Umbilical cord (tissue), 2 donors: ENCODE data around the gene B3GAT3. TPM values are rescaled to one million over a fixed set of nuclear protein-coding genes. Genes with fewer than 3 reads are reported as not detected.
A peak's percentile ranks its signal among the peaks of the same experiment; 100 is the strongest.
"Not testable (repeated sequence)": the region's sequence is repeated elsewhere in the genome, so short reads cannot be mapped to it uniquely, and the experiment has no call there.

Experiments
- DNase-seq: peaks from one replicate; pipeline ENCODE4 v3.0.0-alpha.2; 2015; ENCODE audit warnings: low spot score
- total RNA-seq: library from RNA; depleted of rRNA; stranded (reverse); fragments of >200 nt; gene quantifications from one replicate; pipeline ENCODE4 v1.2.3, GENCODE V29; 2014; ENCODE audit warnings: low replicate concordance; ENCODE audit not compliant: insufficient read depth

Gene B3GAT3
- total RNA-seq, 1 donor from 2014 or later, result 7.9 TPM

DNA sequence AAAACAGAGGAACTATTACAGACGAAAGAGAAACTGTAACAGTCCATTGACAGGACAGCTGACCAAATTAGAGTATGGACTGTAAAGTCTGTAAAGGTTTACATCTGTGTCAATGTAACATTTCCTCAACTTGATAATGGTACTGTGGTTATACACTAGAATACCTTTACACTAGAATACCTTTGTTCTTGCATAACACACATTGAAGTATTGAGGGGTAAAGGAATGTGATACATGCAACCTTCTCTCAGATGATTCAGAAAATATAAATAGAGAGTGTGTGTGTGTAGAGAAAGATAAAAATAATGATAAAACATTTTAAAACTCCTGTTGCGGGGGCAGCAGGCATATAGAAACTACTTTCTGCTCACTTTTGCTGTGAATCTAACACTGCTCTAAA lies 42.5 kb downstream of the B3GAT3 start:
- DNase-seq, result no peak

DNA sequence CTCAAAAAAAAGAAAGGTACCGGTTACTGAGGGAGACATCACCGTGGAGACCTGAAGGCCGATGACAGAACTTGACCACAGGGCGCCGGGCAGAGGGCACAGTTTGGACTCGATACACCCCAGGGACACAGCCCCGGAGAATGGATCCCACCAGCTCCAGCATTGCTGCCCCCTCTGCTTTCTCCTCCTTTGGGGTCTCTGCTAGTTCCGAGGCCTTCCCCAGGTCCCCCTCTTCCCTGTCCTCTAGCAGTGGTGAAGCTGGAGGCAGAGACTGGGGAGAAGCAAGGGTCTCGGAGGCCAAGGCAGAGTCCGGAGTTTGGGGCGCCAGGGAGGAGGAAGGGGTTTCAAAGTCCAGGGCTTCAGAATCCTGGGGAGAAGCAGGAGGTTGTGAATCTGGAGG lies 43.2 kb downstream of the B3GAT3 start:
- DNase-seq, result no peak

DNA sequence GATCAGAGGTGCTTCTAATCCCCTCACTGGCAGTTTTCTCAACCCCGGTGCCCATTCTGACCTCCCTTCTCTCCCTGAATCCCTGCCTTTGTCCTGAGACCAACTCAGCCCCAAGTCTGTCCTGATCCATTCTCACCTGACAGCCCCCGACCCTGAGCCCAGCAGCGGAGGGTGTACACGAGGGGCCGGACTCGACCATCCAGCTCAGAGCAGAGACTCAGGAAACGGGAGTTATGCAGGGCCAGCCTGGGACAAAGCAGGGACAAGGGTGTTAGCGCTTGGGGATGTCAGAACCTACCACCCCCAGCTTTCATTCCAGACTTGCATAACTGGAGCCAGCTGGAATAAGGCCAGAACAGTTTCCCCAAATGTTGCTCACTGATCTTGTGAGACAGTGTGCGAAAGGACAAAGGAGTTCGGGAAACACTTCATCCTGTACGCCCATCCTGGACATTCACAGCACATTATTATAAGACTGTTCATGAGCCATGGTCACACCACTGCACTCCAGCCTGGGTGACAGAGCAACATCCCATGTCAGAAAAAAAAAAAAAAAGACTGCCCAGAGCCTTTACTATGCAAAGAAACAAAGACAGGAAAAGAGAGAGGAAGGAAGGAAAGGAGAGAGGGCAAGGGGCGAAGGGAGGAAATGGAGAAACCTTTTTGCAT lies 44.6 kb downstream of the B3GAT3 start:
- DNase-seq, result no peak

DNA sequence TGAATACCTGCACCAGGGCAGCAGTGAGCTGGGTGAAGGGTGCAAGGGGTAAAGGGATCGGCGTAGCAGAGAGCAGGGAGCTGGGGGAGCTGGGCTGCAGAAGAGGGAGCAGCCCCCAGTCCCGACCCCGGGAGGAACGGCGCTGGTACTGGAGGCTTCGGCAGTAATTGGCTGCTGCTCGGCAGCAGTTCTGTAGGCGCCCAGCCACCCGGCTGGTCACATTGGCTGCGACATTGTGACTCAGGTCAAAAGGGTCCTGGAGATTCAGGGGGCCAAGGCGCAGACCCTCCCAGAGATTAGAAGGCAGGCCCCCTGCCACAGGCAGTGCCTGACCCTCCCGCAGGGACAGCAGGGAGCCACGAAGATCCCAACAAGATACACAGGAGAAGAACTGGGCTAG lies 45.9 kb downstream of the B3GAT3 start:
- DNase-seq, result no peak

DNA sequence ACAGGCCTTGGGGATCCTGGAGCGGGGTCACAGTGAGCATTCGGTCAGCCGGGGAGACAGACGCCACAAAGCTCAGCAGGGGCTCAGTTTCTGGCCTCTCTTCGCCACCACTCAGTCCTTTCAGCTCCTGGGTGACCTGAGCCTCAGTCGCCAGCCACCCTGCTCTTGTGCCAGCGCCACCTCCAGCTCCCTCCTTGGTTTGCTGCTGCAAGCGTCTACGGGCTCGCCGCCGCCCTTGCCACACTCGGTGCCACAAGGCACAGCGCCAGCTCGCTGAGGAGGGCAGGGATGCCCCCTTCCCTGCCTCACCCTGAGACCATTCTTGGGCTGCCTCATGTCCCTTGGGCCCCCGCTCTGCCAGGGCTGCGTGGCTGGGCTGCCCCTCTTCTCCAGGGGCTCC lies 46.6 kb downstream of the B3GAT3 start:
- DNase-seq, result no peak

DNA sequence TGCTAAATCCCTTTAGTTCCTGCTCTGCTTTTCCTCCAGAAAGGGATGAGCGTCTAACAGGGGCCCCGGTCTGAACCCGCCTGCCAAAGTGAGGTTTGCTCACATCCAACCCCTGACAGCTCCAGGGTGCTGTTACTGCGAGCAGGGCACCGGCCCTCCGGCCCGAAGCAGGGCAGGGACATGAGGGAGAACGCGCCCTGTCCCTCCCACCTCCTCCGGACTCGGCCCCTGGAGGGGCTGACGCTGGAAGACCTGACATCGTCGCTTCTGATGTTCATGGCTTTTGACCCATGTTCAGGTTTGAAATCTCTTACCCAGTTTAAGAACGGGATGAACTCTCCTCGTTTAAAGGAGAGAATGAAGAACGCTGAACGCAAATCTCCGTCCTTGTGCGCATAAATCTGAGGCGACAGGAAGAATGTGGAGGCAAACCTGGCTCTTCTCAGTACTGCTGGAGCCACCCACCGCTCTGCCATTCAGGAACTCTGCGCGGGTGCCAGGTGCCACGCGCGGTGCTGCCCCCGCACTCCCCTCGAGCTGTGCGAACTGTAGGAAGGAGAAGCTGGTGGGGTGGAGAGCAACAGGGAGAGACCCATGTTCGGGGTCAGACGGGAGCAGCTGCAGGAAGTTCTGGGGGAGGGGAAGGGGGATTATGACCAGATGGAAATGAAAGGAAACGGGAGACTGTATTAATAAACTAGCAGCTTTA lies 47.3 kb downstream of the B3GAT3 start:
- DNase-seq, result peak; percentile 61

DNA sequence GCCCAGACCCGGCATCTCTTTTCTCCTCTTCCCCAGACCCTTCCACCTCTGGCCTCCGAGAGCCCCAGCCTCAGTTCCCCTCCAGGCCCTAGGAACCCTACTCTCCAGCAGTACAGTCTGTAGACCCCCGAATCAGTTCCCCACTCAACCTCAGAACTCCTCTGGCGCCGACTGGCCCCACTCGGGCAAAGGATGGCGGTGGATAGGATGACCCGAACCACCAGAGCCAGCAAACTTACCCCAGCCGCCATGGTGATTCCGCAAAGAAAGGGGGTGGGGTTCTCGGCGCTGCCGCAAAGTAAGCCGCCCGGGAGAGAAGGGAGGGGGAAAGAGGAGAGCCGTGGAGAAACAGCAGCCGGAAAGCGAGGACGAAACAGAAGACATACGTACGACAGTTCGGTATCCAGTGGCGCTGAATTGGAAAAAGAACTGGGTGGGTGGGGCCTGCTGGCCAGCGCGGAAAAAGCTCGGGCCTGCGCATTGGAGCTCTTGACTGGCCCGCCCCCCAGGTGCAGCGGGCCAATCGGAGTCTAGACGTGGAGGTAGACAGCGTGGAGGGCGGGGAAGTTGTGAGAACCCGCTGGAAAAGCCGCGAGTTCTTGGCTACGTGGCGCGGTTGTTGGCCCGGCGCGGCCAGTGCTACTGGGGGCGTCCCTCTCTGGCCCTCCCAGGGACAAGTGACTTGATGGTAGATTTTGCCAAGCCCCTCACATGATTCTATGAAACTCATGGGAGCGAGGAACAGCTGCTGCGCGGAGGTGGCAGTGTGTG lies 48.0 kb downstream of the B3GAT3 start, which contains the start of gene EEF1G:
Gene EEF1G, minus strand, starts transcription at position 300 of the 771 bp plus-strand sequence. Its CDS starts 49 bp downstream, at position 251.
- DNase-seq, result peak; percentile 100

DNA sequence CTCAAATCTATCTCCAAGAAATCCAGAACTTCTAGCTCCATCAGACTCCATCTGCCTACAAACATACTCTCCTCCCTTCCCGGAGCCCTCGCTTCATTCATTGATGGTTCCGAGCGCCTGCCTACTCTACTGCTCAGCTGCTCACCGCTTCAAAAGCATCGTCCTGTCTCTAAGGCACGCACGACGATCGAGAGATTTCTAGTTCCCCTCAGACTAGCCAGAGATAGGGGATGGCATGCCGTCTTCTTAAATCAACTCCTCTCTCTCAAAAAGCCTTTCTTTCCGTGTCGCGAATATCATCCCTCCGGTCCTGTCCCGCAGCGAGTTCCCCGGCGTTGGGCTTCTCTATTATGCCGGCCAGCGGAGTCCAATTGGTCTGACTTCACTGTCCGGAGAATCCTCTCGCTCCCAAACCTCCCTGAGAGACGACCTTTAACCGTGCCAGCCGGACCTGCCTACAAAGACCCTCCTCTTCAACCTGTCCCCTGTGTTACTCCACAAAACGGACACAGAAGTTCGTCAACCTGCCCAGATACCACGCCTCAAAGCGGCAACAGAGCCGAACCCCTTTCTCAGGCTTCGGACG lies 48.7 kb downstream of the B3GAT3 start:
- peak; percentile 25 for DNase-seq

DNA sequence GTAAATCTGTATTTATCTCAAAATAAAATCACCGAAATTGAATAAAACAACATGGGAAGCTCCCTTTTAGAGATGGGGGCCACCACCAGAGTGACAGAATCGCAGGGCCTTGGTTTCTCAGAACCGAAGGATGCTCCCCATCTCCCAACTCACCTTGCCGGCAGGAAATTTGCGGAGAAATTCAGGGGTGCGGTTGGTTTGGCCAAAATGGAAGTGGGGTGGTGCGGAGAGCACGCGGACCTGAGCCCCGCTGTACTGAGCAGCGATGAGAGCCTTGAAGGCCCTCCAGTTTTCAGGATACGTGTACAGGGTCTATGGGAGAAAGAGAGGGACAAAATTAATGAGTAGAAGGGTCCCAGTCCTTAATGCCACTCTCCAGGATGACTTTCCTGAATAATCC lies 49.4 kb downstream of the B3GAT3 start:
- DNase-seq, result no peak

DNA sequence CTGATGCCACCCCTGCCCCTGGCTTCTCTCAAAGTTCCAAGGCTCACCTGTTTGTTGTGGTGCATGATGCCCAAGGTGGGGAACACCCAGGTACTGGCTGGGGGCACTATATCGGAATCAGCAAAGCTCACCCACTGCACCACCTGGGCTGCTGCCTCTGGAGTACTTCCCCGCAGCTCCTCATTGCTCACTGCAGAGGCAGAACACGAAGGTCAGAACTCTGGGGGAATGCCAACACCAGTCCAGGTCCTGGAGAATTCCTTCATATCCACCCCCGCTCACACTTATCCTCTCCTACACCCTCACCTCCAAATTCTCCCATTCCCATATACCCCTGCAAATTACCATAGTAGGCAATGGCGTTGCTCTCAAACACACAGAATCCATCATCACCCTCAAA lies 50.3 kb downstream of the B3GAT3 start:
- DNase-seq, result not testable (repeated sequence)

DNA sequence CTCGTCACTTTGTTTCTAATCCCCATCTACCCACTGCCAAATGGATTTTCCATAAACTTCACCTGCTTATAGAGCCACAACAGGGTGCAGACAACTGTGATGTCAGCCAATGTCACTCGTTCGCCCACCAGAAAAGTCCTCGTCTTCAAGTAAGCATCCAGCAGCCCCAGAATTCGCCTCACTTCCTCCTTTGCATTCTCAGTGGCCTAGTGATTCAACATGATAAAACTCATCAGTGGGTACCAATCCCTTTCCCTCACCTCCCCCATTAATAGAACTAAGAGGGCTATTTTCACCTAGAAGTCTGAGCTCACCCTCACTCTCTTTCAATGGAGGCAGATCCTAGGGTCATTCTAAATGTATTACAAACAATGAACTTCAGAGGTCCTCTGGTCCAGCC lies 50.9 kb downstream of the B3GAT3 start:
- not testable (repeated sequence) for DNase-seq

DNA sequence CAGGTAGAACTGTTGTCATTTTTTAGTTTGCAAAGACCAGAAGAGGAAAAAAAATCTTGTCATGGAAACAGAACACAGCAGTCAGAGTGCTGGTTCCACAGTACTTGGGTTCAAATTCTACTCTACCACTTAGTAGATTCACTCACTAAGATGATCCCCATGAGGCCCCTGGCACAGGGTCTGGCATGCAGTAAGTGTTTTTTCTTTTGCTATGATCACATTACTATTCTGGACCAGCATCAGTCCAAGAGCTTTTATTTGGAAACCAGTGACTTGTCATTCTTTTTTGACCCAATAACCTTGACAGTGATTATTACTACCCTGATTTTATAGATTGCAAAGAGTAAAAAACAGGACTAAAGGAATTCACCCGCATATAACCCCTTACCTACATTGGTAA lies 52.2 kb downstream of the B3GAT3 start:
- DNase-seq, result no peak

DNA sequence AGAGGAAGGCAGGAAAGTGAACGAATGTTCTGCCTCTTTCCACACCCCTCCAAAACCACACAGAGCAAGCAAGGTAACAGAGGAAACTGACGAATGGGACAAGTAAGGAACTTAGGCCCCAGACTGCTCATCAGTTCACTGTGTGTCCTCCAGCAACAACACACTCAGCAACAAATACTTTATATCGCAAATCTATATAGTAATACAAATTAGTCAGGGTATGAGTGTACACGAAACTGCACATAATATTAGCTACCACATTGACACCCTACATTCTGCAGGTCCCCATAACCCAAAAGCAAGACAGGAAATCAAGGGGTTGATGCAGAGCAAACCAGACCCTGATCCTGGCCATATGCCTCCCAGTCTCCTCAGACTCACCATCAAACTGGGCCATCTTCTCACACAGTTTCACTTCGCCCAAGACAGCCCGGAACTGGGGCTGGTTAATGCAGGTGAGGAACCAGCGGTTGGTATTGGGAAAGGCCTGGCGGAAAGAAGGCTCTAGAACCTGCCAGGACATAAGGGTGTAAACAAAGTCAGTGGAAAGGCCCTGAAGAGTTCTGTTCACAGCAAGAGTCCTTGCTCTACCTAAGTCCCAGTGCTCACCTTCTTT lies 54.7 kb downstream of the B3GAT3 start:
- no peak for DNase-seq

DNA sequence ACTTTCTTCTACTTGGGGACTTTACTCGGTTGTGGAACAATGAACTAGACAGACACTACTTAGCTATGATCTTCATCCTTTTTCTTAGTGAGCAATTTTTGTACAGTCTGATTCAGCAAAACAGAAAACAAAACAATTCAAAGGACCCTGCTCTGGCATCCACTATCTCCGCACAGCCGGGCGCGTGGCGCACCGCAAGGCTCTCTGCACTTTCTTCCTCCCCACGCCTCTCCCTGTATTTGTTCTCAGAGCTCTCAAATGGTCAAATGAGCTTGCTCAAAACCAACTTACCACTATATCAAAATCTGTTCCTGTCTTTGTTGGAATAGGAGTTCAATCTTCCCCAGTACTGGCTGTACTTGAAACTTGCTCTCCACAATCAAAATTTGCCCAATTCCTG lies 55.5 kb downstream of the B3GAT3 start:
- no peak for DNase-seq

Other genes with a start within 250 kb of the B3GAT3 start
- not detected for gene SCGB1A1, start 203.0 kb downstream of the B3GAT3 start, total RNA-seq
- gene AHNAK, start 75.2 kb downstream of the B3GAT3 start, total RNA-seq, result 550 TPM
- 944 TPM for gene EEF1G, start 48.1 kb downstream of the B3GAT3 start, total RNA-seq
- 2.4 TPM for gene TUT1, start 30.5 kb downstream of the B3GAT3 start, total RNA-seq
- 58.3 TPM for gene MTA2, start 20.1 kb downstream of the B3GAT3 start, total RNA-seq
- gene EML3, start 9.2 kb downstream of the B3GAT3 start, total RNA-seq, result 41.7 TPM
- gene ROM1, start 8.7 kb downstream of the B3GAT3 start, total RNA-seq, result 8.7 TPM
- gene GANAB, start 24.6 kb upstream of the B3GAT3 start, total RNA-seq, result 96.8 TPM
- gene INTS5, start 31.3 kb upstream of the B3GAT3 start, total RNA-seq, result 11.3 TPM
- gene C11orf98, start 43.2 kb upstream of the B3GAT3 start, total RNA-seq, result 14.2 TPM
- gene CSKMT, start 43.3 kb upstream of the B3GAT3 start, total RNA-seq, result 3.1 TPM
- gene UQCC3, start 49.7 kb upstream of the B3GAT3 start, total RNA-seq, result 2.9 TPM
- 0.72 TPM for gene LBHD1, start 50.3 kb upstream of the B3GAT3 start, total RNA-seq
- 98.0 TPM for gene UBXN1, start 57.1 kb upstream of the B3GAT3 start, total RNA-seq
- 3.1 TPM for gene LRRN4CL, start 67.5 kb upstream of the B3GAT3 start, total RNA-seq
- 6.3 TPM for gene BSCL2, start 85.4 kb upstream of the B3GAT3 start, total RNA-seq
- not detected for gene GNG3, start 85.7 kb upstream of the B3GAT3 start, total RNA-seq
- gene HNRNPUL2, start 105.5 kb upstream of the B3GAT3 start, total RNA-seq, result 13.5 TPM
- 27.0 TPM for gene TTC9C, start 106.5 kb upstream of the B3GAT3 start, total RNA-seq
- gene ZBTB3, start 132.2 kb upstream of the B3GAT3 start, total RNA-seq, result 6.5 TPM
- gene POLR2G, start 139.6 kb upstream of the B3GAT3 start, total RNA-seq, result 24.6 TPM
- 10.1 TPM for gene TAF6L, start 149.4 kb upstream of the B3GAT3 start, total RNA-seq
- 11.1 TPM for gene TMEM179B, start 165.4 kb upstream of the B3GAT3 start, total RNA-seq
- gene TMEM223, start 170.0 kb upstream of the B3GAT3 start, total RNA-seq, result 33.5 TPM
- gene NXF1, start 183.5 kb upstream of the B3GAT3 start, total RNA-seq, result 22.6 TPM
- 44.3 TPM for gene STX5, start 210.1 kb upstream of the B3GAT3 start, total RNA-seq
- not detected for gene TEX54, start 210.9 kb upstream of the B3GAT3 start, total RNA-seq
- 44.3 TPM for gene WDR74, start 217.6 kb upstream of the B3GAT3 start, total RNA-seq